Neural crest cell (in vitro differentiated cells): ENCODE measurements around the gene NUFIP1. TPM values are rescaled to one million over a fixed set of nuclear protein-coding genes. Genes with fewer than 3 reads are reported as not detected.

ENCODE experiments used
- DNase-seq: peaks from one replicate; pipeline ENCODE4 v3.0.0; 2021; ENCODE audit warnings: low read depth, mixed read lengths, low spot score
- H3K27ac Mint-ChIP-seq: one replicate; pipeline ENCODE4 v1.8.0; 2021; ENCODE audit warnings: mild to moderate bottlenecking, mixed read lengths; ENCODE audit not compliant: unreplicated experiment
- H3K27me3 Mint-ChIP-seq: 2 replicates; pipeline ENCODE4 v1.8.0; 2021; ENCODE audit warnings: low read depth, mild to moderate bottlenecking, mixed read lengths
- H3K36me3 Mint-ChIP-seq: 2 replicates; pipeline ENCODE4 v1.8.0; 2021; ENCODE audit warnings: low read depth, mild to moderate bottlenecking, mixed read lengths
- H3K4me1 Mint-ChIP-seq: 2 replicates; pipeline ENCODE4 v1.8.0; 2021; ENCODE audit warnings: mixed read lengths
- H3K4me3 Mint-ChIP-seq: one replicate; pipeline ENCODE4 v1.8.0; 2021; ENCODE audit warnings: mild to moderate bottlenecking, mixed read lengths
- H3K9me3 Mint-ChIP-seq: 2 replicates; pipeline ENCODE4 v1.8.0; 2021; ENCODE audit warnings: mixed read lengths
- total RNA-seq: library from RNA; stranded (reverse); gene quantifications from 2 replicates; pipeline ENCODE4 v1.2.1, GENCODE V29; 2021
- TF ChIP-seq, protein P1 (sequence below): fragments of 200-600 bp; sonication (generic); conservative IDR thresholded peaks from 2 replicates; pipeline ENCODE4 v1.5.0; 2021; ENCODE audit warnings: antibody characterized with exemption, mild to moderate bottlenecking

NUFIP1 gene
- total RNA-seq, 1 donor from 2014 or later, result 11.6 TPM

- H3K9me3 Mint-ChIP-seq, result no peaks in the 10 kb centered on the region
- no peak overlapping the region for H3K4me3 Mint-ChIP-seq
- H3K36me3 Mint-ChIP-seq, result peaks cover 3% of the 10 kb centered on the region
- no peaks in the 10 kb centered on the region for H3K27me3 Mint-ChIP-seq
- DNase-seq, result no peak
- no peak overlapping the region for H3K27ac Mint-ChIP-seq
- TF ChIP-seq, protein P1, sequence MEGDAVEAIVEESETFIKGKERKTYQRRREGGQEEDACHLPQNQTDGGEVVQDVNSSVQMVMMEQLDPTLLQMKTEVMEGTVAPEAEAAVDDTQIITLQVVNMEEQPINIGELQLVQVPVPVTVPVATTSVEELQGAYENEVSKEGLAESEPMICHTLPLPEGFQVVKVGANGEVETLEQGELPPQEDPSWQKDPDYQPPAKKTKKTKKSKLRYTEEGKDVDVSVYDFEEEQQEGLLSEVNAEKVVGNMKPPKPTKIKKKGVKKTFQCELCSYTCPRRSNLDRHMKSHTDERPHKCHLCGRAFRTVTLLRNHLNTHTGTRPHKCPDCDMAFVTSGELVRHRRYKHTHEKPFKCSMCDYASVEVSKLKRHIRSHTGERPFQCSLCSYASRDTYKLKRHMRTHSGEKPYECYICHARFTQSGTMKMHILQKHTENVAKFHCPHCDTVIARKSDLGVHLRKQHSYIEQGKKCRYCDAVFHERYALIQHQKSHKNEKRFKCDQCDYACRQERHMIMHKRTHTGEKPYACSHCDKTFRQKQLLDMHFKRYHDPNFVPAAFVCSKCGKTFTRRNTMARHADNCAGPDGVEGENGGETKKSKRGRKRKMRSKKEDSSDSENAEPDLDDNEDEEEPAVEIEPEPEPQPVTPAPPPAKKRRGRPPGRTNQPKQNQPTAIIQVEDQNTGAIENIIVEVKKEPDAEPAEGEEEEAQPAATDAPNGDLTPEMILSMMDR, result no peak
- no peaks in the 10 kb centered on the region for H3K4me1 Mint-ChIP-seq
Measured at GRCh38 chr13:45016792-45017425, 27.6 kb upstream of the NUFIP1 start.

GRCh38 chr13:45015300-45015699, 26.0 kb upstream of the NUFIP1 start:
- Mint-ChIP-seq H3K4me1 (no peaks in the 10 kb centered on the region), H3K27ac (no peak overlapping the region), H3K9me3 (no peaks in the 10 kb centered on the region), H3K27me3 (no peaks in the 10 kb centered on the region), H3K4me3 (no peak overlapping the region), H3K36me3 (peaks cover 3% of the 10 kb centered on the region)
- DNase-seq, result no peak
- TF ChIP-seq, protein P1, result no peak

DNA sequence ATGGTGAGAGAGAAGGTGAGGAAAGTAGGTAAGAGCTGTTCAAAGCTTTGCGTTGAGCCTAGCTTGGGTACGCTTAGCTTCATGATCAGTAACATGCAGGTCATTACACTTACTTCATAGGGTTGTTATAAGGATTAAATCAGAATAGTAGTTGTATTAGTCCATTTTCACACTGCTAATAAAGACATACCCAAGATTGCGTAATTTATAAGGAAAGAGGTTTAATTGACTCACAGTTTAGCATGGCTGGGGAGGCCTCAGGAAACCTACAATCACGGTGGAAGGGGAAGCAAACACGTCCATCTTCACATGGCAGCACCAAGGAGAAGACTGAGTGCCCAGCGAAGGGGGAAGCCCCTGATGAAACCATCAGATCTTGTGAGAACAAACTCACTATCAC, 21.9 kb upstream of the NUFIP1 start:
- TF ChIP-seq, protein P1, result no peak
- no peaks in the 10 kb centered on the region for H3K9me3 Mint-ChIP-seq
- no peak overlapping the region for H3K27ac Mint-ChIP-seq
- no peaks in the 10 kb centered on the region for H3K4me1 Mint-ChIP-seq
- no peaks in the 10 kb centered on the region for H3K27me3 Mint-ChIP-seq
- peaks cover 8% of the 10 kb centered on the region for H3K36me3 Mint-ChIP-seq
- H3K4me3 Mint-ChIP-seq, result no peak overlapping the region
- DNase-seq, result no peak

DNA sequence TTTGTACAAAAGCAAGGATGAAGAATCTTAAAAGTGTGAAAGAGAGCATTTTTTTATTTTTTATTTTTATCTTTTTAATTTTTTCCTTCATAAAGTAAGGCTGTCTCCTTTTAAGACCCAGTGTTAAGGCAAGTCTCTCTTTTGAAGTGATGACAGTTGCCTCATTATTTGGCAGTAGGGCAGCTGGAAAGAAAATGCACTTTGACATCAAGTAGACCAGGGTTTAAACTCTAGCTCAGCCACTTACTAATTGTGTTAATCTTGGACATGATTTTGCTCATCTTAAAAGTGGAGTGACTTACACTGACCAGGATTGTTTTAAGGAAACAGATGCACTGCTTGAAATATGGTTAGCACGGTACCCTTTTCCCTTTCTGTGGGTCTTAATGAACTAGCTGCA, 18.6 kb upstream of the NUFIP1 start:
- DNase-seq, result no peak
- Mint-ChIP-seq H3K4me3 (no peak overlapping the region), H3K27ac (no peak overlapping the region), H3K27me3 (no peaks in the 10 kb centered on the region), H3K36me3 (peaks cover 5% of the 10 kb centered on the region), H3K4me1 (peaks cover 5% of the 10 kb centered on the region), H3K9me3 (no peaks in the 10 kb centered on the region)
- TF ChIP-seq, protein P1, result no peak

- Mint-ChIP-seq H3K4me1 (peaks cover 5% of the 10 kb centered on the region), H3K27ac (no peak overlapping the region), H3K36me3 (peaks cover 5% of the 10 kb centered on the region), H3K27me3 (no peaks in the 10 kb centered on the region), H3K4me3 (no peak overlapping the region), H3K9me3 (no peaks in the 10 kb centered on the region)
- TF ChIP-seq, protein P1, result no peak
- no peak for DNase-seq
Measured at GRCh38 chr13:45007225-45007624, 18.0 kb upstream of the NUFIP1 start.
